Activated T-cell treated with anti-CD3 and anti-CD28 coated beads, Interleukin-2, amount 50 U/mL, for 48 hours (primary cell): ENCODE results near the gene SAMD10.
"Not testable (repeated sequence)": the region's sequence is repeated elsewhere in the genome, so short reads cannot be mapped to it uniquely, and the experiment has no call there.

Experiments used
- DNase-seq, 2 experiments: peaks; one replicate each; pipeline ENCODE4 v3.0.0-alpha.2; 2020

Gene SAMD10

DNA sequence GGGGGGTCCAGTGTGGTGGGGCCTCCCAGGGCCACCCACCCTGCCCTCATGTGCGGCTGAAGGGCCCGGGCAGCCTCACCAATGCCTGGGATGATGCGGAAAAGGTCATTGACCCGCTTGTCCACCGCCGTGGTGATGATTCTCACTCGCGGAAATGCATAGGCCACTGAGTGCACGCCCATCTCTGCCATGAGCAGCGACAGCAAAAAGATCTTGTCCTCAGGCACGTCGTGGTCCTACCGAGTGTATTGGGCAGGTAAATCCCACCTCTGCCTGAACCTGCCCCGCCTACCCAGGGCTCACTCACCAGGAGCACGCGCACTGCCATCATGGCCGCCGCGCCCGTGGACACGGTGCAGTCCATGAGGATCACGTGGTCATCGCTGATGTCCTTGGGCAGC lies 39.4 kb downstream of the SAMD10 start:
- DNase-seq, result no peak

DNA sequence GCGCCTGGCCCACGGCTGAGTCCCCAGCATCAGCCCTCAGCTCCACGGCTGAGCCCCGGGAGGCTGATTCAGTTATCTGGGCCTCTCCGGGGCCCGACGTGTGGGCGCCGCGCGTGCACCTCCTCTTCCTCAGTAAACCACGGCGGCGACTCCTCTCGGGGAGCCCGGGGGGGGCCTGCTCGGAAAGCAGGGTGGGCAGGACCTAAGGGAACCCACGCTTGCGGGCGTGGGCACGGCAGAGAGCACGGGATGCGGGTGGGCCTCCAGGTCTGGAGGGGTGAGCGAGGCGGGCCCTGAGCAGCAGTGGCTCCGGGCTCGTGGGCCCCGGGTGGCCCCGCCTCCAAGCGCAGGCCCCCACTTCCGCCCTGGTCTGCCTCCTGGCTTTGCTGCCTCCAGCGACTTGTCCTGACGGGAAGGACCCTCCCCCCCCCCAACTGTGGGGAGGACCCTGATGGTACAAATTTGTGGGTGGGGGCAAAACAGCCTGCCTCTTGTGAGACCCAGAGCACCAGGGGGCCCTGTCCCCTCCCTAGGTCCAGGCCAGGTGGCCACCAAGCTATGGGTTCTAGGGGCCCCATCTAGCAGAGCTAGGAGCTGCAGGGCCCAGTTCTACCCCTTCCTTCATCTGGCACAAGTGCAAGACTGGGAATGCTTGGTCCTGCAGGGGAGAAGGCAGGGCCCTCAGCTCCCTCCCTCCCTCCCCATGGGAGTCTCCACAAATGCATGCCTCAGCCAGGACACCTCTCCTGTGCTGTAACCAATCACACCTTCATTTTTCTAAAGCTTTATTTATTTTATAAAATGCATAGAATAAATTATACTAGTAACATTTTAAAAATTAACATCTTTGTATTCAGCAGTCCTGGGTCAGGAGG lies 40.1 kb downstream of the SAMD10 start:
- no peak for DNase-seq

DNA sequence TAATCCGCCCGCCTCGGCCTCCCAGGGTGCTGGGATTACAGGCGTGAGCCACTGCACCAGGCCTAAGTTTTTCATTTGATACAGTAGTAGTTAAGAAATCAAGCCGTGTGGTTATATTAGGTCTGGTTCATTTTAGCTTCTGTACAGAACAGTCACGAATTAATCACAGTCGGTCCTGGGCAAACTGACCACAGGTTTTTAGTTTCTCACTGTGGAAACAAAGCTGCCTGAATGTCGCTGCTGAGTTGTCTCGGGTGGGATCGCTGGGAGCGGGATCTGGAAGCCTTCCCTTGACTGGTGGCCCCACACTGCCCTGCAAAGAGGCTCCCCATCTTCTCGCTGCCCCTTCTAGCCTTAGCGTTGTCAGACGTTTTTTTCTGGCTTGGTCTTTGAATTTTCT lies 41.8 kb downstream of the SAMD10 start:
- DNase-seq, result no peak

DNA sequence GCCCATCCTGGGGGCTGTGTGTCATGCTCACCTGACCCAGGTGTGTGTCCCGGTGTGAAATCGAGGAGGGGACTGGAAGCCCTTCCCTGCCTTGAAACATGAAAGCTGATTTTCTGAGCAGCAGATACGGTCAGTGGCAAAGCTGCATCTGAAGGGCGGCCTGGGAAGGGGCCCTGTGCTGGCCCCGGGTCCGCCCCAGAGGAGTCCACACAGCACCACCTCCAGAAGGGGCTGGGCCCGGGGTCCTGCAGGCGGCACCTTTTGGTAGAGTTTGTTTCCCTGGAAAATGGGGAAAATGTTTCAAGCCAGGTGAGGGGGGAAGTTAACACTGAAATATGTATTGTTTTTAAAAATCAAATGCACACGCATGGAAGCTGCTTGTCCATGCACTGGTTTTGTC lies 44.0 kb downstream of the SAMD10 start:
- no peak for DNase-seq

DNA sequence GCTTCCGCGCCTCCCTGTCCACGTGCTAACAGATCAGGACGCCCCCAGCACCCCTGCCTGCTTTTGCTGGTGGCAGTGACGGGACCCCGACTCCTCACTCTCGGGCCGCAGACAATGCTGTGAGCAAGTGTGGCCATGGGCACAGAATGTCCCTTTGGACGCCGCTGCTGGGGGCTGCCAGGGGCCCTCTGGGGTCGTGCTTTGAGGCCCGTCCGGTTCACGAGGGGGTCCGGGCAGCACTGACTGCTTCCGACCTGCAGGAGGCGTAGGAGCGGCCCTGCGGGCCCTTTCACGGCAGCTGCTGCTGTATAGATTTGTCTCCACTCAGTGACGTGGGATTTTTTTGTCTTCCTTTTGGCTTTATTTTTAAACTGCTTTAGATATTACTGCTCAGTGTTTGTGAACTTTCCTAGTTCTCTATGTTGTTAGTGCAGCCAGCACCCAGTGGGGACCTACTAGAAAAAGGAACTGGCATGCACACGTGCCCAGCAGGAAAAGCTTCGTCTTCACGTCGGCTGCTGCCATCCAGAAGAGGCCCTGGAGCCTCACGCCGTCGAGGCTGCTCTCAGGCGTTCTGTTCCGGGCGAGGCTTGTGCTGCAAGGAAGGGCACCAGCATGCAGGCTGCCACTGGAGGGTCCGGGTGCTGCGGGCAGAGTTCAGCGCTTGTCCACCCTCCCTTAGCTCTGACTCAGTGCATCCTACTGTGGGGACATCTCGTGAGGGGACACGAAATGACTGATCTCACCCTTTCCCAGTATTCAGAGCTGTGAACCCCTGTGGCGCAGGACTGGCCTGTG lies 45.0 kb downstream of the SAMD10 start:
- DNase-seq, result no peak

DNA sequence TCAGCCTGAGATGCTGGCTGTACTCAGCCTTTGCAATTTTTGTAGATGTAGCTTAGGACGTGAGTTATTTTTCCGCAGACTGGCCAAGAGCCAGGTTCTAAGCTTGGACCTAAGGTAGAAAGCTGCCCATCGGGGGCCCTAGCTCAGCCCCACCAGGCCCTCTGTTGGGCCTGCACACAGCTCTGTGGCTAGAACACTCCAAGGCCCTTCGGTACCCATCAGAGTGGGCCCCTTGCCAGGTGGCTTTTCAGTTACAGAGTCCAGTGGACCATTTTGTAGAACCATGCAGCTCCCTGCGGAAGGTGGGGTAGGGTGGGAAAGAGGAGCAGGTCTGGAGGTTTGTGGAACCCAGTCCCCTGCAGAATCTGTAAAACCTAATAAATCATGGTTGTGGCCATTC lies 45.8 kb downstream of the SAMD10 start:
- DNase-seq, result no peak

DNA sequence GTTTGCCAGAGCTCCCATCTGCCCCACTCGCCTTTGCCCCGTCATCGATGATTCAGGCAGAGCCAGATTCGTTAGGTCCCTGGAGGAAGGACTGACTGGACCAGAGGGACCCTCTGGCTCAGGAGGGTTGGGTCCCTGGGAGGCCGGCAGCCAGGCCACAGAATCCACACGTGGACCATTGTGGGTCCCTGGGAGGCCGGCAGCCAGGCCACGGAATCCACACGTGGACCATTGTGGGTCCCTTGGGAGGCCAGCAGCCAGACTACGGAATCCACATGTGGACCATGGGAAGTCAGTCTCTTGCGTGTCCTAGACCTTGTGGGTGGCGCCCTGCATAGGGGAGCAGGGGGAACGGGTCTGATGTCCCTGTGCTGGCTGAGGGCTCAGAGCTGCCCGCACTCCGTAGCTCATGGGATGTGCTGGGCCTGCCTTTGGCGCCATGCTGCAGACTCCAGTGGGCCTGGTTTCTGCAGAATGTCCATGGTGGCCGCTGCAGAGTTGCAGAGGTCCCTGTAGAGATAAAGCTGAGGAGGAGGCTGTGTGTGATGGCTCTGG lies 46.8 kb downstream of the SAMD10 start:
- DNase-seq, result no peak

DNA sequence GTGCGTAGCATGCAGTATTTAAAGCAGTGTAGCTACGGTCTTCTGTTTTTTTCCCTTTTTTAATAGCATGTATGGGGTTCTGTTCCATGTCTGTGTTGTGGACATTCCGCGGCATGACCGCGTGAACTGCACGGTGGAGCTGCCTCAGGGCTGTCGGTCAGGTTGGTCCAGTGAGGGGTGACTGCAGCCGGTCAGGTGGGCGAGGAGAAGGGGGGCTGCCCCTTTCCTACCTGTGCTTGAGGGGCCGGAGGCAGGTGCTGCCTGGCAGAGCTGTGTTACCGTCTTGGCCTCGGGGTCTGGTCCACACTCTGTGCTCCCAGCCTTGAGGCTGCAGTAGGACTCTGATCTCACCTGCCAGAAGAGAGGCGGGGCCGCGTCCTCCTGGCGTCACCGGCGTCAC lies 47.7 kb downstream of the SAMD10 start:
- no peak for DNase-seq

DNA sequence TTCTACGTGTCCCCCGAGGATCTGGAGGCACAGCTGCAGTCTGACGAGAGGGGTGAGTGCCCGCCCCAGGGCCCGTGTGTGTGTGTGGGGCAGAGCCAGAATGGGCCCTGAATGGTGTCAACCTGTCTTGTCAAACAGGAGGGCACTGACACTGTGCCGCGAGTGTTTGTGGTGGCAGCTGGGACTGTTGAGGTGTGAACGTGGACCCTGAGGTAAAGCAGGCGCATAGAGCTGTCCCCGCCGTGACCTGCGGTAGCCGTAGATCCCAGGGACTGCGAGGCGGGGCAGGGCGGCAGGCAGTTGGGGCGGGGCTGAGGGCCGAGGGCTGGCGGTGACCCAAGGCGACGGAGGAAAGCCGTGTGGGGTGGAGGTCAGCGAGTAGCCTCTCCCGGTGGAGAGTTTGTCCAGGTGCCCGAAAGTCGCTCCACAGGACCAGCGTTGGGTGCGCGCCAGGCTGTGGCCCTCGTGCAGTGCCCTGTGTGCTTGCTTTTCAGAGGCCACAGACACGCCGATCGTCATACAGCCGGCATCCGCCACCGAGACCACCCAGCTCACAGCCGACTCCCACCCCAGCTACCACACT lies 48.4 kb downstream of the SAMD10 start:
- DNase-seq, result no peak

DNA sequence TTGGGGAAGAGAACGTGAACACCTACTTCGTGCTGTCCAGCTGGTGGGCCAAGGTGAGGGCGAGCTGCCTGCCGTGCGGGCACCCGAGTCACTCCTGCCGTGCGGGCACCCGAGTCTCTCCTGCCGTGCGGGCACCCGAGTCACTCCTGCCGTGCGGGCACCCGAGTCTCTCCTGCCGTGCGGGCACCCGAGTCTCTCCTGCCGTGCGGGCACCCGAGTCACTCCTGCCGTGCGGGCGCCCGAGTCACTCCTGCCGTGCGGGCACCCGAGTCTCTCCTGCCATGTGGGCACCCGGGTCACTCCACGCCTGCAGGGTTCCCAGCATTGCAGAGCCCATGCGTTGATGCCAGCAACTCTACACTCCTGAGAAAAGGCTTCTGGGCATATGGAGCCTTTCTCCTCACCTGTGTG lies 50.0 kb downstream of the SAMD10 start:
- not testable (repeated sequence) for DNase-seq

DNA sequence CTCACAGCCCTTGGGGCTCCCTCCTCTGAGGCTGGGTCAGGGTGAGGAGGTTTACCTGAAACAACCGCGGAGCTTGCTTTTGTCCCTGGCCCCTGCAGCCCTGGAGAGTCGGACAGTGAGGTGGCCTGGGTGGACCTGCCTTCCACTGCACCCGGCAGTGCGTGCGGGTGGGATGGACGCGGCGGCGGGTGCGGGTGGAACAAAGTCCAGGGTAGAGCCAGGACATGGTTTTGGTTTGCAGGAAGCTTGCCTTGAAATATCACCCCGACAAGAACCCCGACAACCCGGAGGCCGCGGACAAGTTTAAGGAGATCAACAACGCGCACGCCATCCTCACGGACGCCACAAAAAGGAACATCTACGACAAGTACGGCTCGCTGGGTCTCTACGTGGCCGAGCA lies 50.4 kb downstream of the SAMD10 start:
- no peak for DNase-seq

DNA sequence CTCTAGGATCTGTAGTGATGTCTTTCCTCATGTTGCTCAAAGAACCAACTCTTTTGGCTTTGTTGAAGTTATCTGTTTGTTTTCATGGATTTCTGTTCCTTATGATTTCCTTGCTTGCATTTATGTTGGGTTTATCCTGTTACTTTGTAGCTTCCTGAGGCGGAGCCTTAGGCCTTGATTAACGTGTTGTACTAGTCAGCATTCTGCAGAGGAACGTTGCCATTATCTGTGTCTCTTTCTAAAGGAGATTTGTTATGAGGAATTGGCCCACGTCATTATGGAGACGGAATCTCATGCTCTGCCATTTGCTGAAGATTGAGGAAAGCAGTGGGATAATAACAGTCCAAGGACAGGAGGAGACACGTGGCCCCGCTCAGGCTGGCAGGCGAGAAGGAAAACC lies 53.1 kb downstream of the SAMD10 start:
- no peak for DNase-seq

DNA sequence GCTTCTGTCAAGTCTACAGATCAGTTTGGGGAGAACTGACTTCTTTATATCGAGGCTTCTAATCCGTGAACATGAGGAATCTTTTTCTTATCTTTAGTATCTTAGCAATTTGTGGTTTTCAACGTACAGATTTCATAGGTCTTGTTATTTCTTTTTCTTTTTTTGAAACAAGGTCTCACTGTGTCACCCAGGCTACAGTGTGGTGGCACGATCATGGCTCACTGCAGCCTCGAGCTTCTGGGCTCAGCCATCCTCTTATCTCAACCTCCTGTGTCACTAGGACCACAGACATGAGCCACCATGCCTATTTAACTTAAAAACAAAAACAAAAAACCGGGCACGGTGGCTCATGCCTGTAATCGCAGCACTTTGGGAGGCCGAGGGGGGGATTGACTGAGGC lies 55.2 kb downstream of the SAMD10 start:
- DNase-seq, result no peak
